ENCODE measurements around the gene METRN.

The METRN gene

DNA sequence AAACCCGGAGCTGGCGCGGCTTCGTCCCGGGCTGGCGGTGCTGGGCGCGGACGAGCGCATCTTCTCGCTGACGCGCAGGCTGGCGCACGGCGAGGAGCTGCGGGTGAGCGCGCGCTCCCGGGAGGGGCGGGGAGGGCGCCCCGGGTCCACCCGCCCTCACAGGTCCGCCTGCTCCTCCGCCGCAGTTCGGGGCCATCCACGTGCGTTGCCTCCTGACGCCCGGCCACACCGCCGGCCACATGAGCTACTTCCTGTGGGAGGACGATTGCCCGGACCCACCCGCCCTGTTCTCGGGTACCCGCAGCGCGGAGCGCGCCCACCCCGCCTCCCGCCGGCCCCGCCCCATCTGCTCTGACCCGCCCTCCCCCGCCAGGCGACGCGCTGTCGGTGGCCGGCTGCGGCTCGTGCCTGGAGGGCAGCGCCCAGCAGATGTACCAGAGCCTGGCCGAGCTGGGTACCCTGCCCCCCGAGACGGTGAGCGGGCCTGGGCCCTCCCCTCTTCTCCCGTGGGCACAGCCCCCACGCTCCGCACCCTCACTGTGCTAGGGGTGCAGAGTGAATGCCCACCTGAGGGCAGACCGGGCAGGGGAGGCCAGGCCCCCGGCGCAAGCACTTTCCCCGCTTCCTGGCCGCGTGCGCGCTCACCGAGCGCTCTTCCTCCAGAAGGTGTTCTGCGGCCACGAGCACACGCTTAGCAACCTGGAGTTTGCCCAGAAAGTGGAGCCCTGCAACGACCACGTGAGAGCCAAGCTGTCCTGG, 13.4 kb downstream of the METRN start:
- DNase-seq (ENCODE audit: extremely low spot score), result peak; percentile 69
- ChIA-PET CTCF (interaction anchor here (1.0 kb wide), 1 partner anchor 9 kb away, joined by 4 read pairs; no protein-coding TSS in a partner anchor), POLR2A (interaction anchor here (0.7 to 5.0 kb wide), 5 partner anchors 8 to 60 kb away, joined by 3 to 47 read pairs (median 12); partner anchors contain the start of genes ANTKMT, CHTF18, CIAO3 and METRN)
- TF ChIP-seq SP1 (IDR thresholded peaks at IDR 0.05), result no peak
- TF ChIP-seq NFRKB (IDR thresholded peaks at IDR 0.05), result no peak

DNA sequence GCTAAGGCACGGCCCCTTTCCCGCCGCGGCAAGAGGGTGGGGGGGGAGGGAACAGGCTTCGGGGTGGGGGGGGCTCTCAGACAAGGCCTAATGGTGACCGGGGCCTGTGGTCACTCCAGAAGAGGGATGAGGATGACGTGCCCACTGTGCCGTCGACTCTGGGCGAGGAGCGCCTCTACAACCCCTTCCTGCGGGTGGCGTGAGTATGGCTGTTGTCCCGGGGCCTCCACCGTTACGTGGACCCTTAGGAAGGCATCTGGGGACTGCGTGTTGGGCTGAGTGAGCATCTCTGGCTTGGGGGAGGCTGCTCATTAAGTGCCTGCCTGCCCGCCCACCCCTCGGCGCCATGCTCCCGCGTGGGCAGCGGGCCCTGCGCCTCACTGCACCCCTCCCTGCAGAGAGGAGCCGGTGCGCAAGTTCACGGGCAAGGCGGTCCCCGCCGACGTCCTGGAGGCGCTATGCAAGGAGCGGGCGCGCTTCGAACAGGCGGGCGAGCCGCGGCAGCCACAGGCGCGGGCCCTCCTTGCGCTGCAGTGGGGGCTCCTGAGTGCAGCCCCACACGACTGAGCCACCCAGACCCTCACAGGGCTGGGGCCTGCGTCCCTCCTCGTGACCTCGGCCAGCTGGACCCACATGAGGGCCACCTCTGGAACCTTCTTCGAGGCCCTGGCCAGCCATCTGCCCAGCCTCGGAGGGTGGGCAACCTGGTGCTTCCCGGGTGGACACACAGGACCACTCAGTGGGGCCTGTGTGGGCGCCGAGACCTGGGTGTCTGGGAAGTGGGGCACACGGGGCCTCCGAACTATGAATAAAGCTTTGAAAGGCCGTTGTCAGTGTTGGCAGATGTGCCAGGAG, 14.2 kb downstream of the METRN start:
- no peak for TF ChIP-seq FOXM1 (IDR thresholded peaks at IDR 0.05; ENCODE audit: borderline replicate concordance)
- TF ChIP-seq HDGF (IDR thresholded peaks at IDR 0.05; ENCODE audit: borderline replicate concordance), result no peak
- no peak for TF ChIP-seq LEF1 (IDR thresholded peaks at IDR 0.05; ENCODE audit: borderline replicate concordance)
- TF ChIP-seq FOXK2 (IDR thresholded peaks at IDR 0.05), result no peak
- TF ChIP-seq FOXA1 (IDR thresholded peaks at IDR 0.05), result no peak
- TF ChIP-seq SP1 (IDR thresholded peaks at IDR 0.05), result no peak
- TF ChIP-seq SUZ12 (IDR thresholded peaks at IDR 0.05), result no peak
- TF ChIP-seq CTBP1 (IDR thresholded peaks at IDR 0.05; ENCODE audit: borderline replicate concordance), result no peak
- TF ChIP-seq, protein P1, sequence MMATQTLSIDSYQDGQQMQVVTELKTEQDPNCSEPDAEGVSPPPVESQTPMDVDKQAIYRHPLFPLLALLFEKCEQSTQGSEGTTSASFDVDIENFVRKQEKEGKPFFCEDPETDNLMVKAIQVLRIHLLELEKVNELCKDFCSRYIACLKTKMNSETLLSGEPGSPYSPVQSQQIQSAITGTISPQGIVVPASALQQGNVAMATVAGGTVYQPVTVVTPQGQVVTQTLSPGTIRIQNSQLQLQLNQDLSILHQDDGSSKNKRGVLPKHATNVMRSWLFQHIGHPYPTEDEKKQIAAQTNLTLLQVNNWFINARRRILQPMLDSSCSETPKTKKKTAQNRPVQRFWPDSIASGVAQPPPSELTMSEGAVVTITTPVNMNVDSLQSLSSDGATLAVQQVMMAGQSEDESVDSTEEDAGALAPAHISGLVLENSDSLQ (IDR thresholded peaks at IDR 0.05), result no peak
- no peak for TF ChIP-seq ARNT (IDR thresholded peaks at IDR 0.05)
- no peak for TF ChIP-seq NFRKB (IDR thresholded peaks at IDR 0.05)
- TF ChIP-seq BHLHE40 (IDR thresholded peaks at IDR 0.05; ENCODE audit: borderline replicate concordance), result no peak
- TF ChIP-seq TARDBP (IDR thresholded peaks at IDR 0.05), result no peak
- no peak for TF ChIP-seq L3MBTL2 (conservative IDR thresholded peaks at IDR 0.05)
- TF ChIP-seq ZNF384 (IDR thresholded peaks at IDR 0.05), result no peak
- TF ChIP-seq ELF4 (IDR thresholded peaks at IDR 0.05), result no peak
- DNase-seq (ENCODE audit: extremely low spot score), result no peak
- ChIA-PET POLR2A (interaction anchor here (1.0 to 5.0 kb wide), 5 partner anchors 9 to 60 kb away, joined by 3 to 47 read pairs (median 12); partner anchors contain the start of genes ANTKMT, CHTF18, CIAO3 and METRN), CTCF (interaction anchor here (0.7 to 1.0 kb wide), 2 partner anchors 56 to 572 kb away, joined by 3 to 4 read pairs; no protein-coding TSS in a partner anchor)

DNA sequence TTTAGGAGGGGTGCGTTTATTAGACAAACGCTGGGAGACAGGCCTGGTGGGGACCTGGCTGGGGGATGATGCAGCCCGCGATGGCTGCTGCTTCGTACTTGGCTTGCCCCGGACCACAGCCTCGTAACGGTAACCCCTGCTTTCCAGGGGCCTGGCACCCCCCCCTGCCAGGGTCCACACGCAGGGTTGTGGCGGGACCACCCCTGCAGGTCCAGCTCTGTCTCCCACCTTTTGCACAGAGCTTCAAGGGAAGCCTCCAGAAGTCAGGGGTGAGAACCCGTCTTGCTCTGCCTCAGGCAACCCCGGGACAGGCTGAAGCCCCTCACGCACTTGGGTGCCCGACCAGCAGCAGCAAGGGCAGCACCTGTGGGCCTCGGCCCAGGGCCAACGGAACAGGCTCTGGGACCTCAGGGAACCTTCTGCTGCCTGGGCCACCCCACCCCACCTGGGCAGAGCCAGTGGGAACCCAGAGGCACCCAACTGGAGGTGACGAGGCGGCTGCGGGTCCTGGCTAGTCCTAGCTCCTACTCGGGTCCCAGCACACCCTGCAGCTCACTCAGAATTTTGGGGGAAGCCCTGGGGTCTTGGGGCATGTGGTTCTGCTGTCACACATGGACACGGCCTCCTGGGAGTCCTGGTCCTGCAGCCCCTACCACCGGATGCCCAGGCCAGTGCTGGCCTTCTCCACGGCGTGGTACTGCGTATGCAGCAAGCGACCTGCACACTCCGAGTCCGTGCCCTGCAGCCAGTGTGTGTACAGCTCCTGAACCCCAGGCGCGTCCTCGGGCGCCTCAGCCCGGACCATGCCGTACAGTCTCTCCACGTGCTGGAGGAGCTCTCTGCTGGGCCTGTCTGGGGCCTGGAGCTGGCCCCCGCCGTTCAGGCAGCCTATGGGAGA, 15.1 kb downstream of the METRN start:
- no peak for DNase-seq (ENCODE audit: extremely low spot score)
- TF ChIP-seq, protein P1 (IDR thresholded peaks at IDR 0.05), result no peak
- TF ChIP-seq FOXA1 (IDR thresholded peaks at IDR 0.05) (no peak), FOXM1 (IDR thresholded peaks at IDR 0.05; ENCODE audit: borderline replicate concordance) (no peak), ELF4 (IDR thresholded peaks at IDR 0.05) (no peak), BHLHE40 (IDR thresholded peaks at IDR 0.05; ENCODE audit: borderline replicate concordance) (no peak), NFRKB (IDR thresholded peaks at IDR 0.05) (no peak), CTBP1 (IDR thresholded peaks at IDR 0.05; ENCODE audit: borderline replicate concordance) (no peak), ZNF384 (IDR thresholded peaks at IDR 0.05) (no peak), L3MBTL2 (conservative IDR thresholded peaks at IDR 0.05) (no peak), LEF1 (IDR thresholded peaks at IDR 0.05; ENCODE audit: borderline replicate concordance) (no peak), TARDBP (IDR thresholded peaks at IDR 0.05) (no peak), SUZ12 (IDR thresholded peaks at IDR 0.05) (no peak), SP1 (IDR thresholded peaks at IDR 0.05) (no peak), HDGF (IDR thresholded peaks at IDR 0.05; ENCODE audit: borderline replicate concordance) (no peak), ARNT (IDR thresholded peaks at IDR 0.05) (no peak), FOXK2 (IDR thresholded peaks at IDR 0.05) (no peak)
- CTCF ChIA-PET, result interaction anchor here (0.7 to 1.0 kb wide), 2 partner anchors 55 to 571 kb away, joined by 3 to 4 read pairs; no protein-coding TSS in a partner anchor
- POLR2A ChIA-PET, result interaction anchor here (0.9 to 4.8 kb wide), 5 partner anchors 9 to 59 kb away, joined by 3 to 47 read pairs (median 3); partner anchors contain the start of genes ANTKMT, CHTF18, CIAO3 and RPUSD1

DNA sequence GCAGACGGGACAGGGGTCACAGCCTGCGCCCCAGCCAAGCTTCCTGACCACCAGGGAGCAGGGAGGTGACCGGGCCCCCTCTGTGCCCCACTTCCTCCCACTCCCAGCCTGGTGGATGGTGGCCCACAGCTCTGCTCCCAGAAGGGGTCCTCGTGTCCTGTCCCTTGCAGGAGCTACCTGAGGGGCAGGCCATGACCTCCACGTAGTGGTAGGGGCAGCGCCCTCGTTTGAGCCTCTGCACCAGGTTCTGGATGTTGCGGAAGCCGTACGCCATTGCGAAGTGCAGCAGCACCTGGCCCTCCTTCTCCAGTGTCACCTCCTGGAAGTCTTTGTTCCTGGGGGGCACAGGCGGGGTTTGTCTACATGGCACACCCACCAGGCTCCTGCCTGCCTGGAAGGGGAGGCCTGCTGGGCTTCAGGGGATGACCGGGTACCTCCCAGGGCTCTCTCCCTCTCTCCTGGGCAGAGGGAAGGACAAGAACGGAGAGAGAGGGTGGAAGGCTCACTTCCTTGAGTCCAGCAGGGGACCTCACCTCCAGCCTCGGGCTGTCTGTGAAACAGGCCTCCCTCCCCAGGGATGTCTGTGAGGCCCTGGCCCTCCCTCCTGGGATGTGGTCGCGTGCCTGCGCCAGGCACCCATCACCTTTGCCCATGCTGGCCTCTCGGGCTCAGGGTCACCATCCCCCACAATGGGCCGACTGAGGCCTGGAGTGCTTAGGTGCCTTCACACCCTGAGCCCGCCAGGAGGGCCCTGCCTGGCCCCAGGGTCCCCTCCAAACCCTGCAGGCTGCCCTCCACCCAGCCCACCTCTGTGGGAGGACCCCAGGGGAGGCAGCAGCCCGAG, 16.0 kb downstream of the METRN start:
- ChIA-PET CTCF (no interaction called here), POLR2A (interaction anchor here (0.9 to 4.8 kb wide), 5 partner anchors 9 to 54 kb away, joined by 3 to 47 read pairs (median 3); partner anchors contain the start of genes ANTKMT and CIAO3)
- TF ChIP-seq, protein P1 (IDR thresholded peaks at IDR 0.05), result no peak
- no peak for TF ChIP-seq FOXM1 (IDR thresholded peaks at IDR 0.05; ENCODE audit: borderline replicate concordance)
- TF ChIP-seq CTBP1 (IDR thresholded peaks at IDR 0.05; ENCODE audit: borderline replicate concordance), result no peak
- TF ChIP-seq L3MBTL2 (conservative IDR thresholded peaks at IDR 0.05), result no peak
- no peak for TF ChIP-seq FOXA1 (IDR thresholded peaks at IDR 0.05)
- no peak for TF ChIP-seq ELF4 (IDR thresholded peaks at IDR 0.05)
- no peak for TF ChIP-seq TARDBP (IDR thresholded peaks at IDR 0.05)
- TF ChIP-seq NFRKB (IDR thresholded peaks at IDR 0.05), result no peak
- TF ChIP-seq HDGF (IDR thresholded peaks at IDR 0.05; ENCODE audit: borderline replicate concordance), result no peak
- TF ChIP-seq SUZ12 (IDR thresholded peaks at IDR 0.05), result no peak
- TF ChIP-seq SP1 (IDR thresholded peaks at IDR 0.05), result no peak
- no peak for TF ChIP-seq ARNT (IDR thresholded peaks at IDR 0.05)
- TF ChIP-seq BHLHE40 (IDR thresholded peaks at IDR 0.05; ENCODE audit: borderline replicate concordance), result no peak
- no peak for TF ChIP-seq FOXK2 (IDR thresholded peaks at IDR 0.05)
- no peak for DNase-seq (ENCODE audit: extremely low spot score)

Measured in HEK293T (cell line).